Measurements from ENCODE around the gene PIM1. TPM values are rescaled to one million over a fixed set of nuclear protein-coding genes. Genes with fewer than 3 reads are reported as not detected.

The PIM1 gene
- total and polyA plus RNA-seq, 12 donors: 2.8 to 36.6 (median 19.3) TPM

- Histone ChIP-seq H3K27me3 (no peaks in the 10 kb centered on the region), H3K27ac (no peak overlapping the region), H3K4me1 (replicated peaks in 1 of 2) (peaks cover 12 to 32% of the 10 kb centered on the region in 2 donors), H3K9me3 (replicated peaks in 1 of 3) (no peaks in the 10 kb centered on the region), H3K4me3 (no peak overlapping the region), H3K36me3 (replicated peaks in 1 of 2) (no peaks in the 10 kb centered on the region)
- whole genome bisulfite sequencing, 4 donors: 73 to 85% (median 80%) methylated on average over 1 of the region's 1 CpG
- DNase-seq: no peak
- TF ChIP-seq CTCF (IDR thresholded peaks at IDR 0.05): no peak
- no peak for TF ChIP-seq POLR2A (IDR thresholded peaks at IDR 0.05)
- intact Hi-C loops (cut with DNase I): no loop called here
These were observed 31.1 kb upstream of the PIM1 start for GRCh38 chr6:37138856-37139229.

GRCh38 chr6:37139230-37139962 is 30.6 kb upstream of the PIM1 start:
- DNase-seq: no peak
- intact Hi-C loops (cut with DNase I): no loop called here
- Histone ChIP-seq H3K4me1 (replicated peaks in 1 of 2) (peaks cover 7 to 26% of the 10 kb centered on the region in 2 donors), H3K27me3 (no peaks in the 10 kb centered on the region), H3K36me3 (replicated peaks in 1 of 2) (no peaks in the 10 kb centered on the region), H3K27ac (no peak overlapping the region), H3K9me3 (replicated peaks in 1 of 3) (no peaks in the 10 kb centered on the region), H3K4me3 (no peak overlapping the region)
- 91 to 97% (median 97%) methylated on average over 4 to 5 of the region's 5 CpGs for WGBS, 4 donors
- TF ChIP-seq POLR2A (IDR thresholded peaks at IDR 0.05) (no peak), CTCF (IDR thresholded peaks at IDR 0.05) (no peak)

GRCh38 chr6:37140145-37140544 is 29.8 kb upstream of the PIM1 start:
- no peaks in the 10 kb centered on the region for H3K9me3 ChIP-seq (replicated peaks in 1 of 3)
- intact Hi-C loops (cut with DNase I): no loop called here
- no peaks in the 10 kb centered on the region for H3K36me3 ChIP-seq (replicated peaks in 1 of 2)
- no peak overlapping the region for H3K4me3 ChIP-seq
- H3K4me1 ChIP-seq (replicated peaks in 1 of 2): peaks cover 0 to 19% of the 10 kb centered on the region in 2 donors
- 88 to 98% (median 92%) methylated on average over 2 to 3 of the region's 3 CpGs for WGBS, 4 donors
- no peak for TF ChIP-seq POLR2A (IDR thresholded peaks at IDR 0.05)
- no peak for TF ChIP-seq CTCF (IDR thresholded peaks at IDR 0.05)
- no peak for DNase-seq
- H3K27me3 ChIP-seq: no peaks in the 10 kb centered on the region
- no peak overlapping the region for H3K27ac ChIP-seq

- H3K27me3 ChIP-seq: no peaks in the 10 kb centered on the region
- H3K36me3 ChIP-seq (replicated peaks in 1 of 2): no peaks in the 10 kb centered on the region
- H3K4me3 ChIP-seq: no peak overlapping the region
- DNase-seq: peak in 1 of 7 donors; percentile 27
- 36 to 51% (median 47%) methylated on average over 5 of the region's 5 CpGs for WGBS, 4 donors
- intact Hi-C loops (cut with DNase I): no loop called here
- TF ChIP-seq CTCF (IDR thresholded peaks at IDR 0.05) (no peak), POLR2A (IDR thresholded peaks at IDR 0.05) (no peak)
- peak overlapping the region in 2 of 5 donors; percentile 1 to 68 for H3K27ac ChIP-seq
- H3K9me3 ChIP-seq (replicated peaks in 1 of 3): no peaks in the 10 kb centered on the region
- H3K4me1 ChIP-seq (replicated peaks in 1 of 2): peaks cover 0 to 12% of the 10 kb centered on the region in 2 donors
These were observed 28.5 kb upstream of the PIM1 start for GRCh38 chr6:37141281-37142049.
